Activated CD4-positive, alpha-beta T cell treated with anti-CD3 and anti-CD28 coated beads, Interleukin-10, Interleukin-2, amounts not matched to agents 100 ng/mL and 50 ng/mL, durations not matched to agents 16 hours and 8 hours (primary cell): Measurements from ENCODE around the gene RHOJ.
"Not testable (repeated sequence)": the region's sequence is repeated elsewhere in the genome, so short reads cannot be mapped to it uniquely, and the experiment has no call there.

Experiments
- DNase-seq: peaks from one replicate; pipeline ENCODE4 v3.0.0-alpha.2; 2020

RHOJ gene

GRCh38 chr14:63269561-63270225 lies 65.5 kb downstream of the RHOJ start:
- no peak for DNase-seq

- DNase-seq = no peak
Observed at GRCh38 chr14:63273129-63273528, 68.9 kb downstream of the RHOJ start.

- DNase-seq = no peak
Observed at GRCh38 chr14:63273717-63274655, 69.7 kb downstream of the RHOJ start.

GRCh38 chr14:63275611-63276010 lies 71.4 kb downstream of the RHOJ start:
- no peak for DNase-seq

- no peak for DNase-seq
Observed at GRCh38 chr14:63276016-63276415, 71.8 kb downstream of the RHOJ start.

GRCh38 chr14:63276492-63277342 lies 72.5 kb downstream of the RHOJ start:
- DNase-seq = peak; percentile 53

GRCh38 chr14:63277591-63278183 lies 73.4 kb downstream of the RHOJ start:
- DNase-seq = no peak

- DNase-seq = not testable (repeated sequence)
Observed at GRCh38 chr14:63279933-63280332, 75.7 kb downstream of the RHOJ start.

- peak; percentile 67 for DNase-seq
Observed at GRCh38 chr14:63282997-63283883, 79.0 kb downstream of the RHOJ start.

- DNase-seq = peak; percentile 26
Observed at GRCh38 chr14:63283884-63284248, 79.6 kb downstream of the RHOJ start.

- no peak for DNase-seq
Observed at GRCh38 chr14:63286071-63286470, 81.8 kb downstream of the RHOJ start.

GRCh38 chr14:63287666-63288483 lies 83.6 kb downstream of the RHOJ start:
- no peak for DNase-seq

- no peak for DNase-seq
Observed at GRCh38 chr14:63288853-63289252, 84.6 kb downstream of the RHOJ start.

- no peak for DNase-seq
Observed at GRCh38 chr14:63290741-63291430, 86.6 kb downstream of the RHOJ start.

- no peak for DNase-seq
Observed at GRCh38 chr14:63292805-63293204, 88.6 kb downstream of the RHOJ start.

- DNase-seq = no peak
Observed at GRCh38 chr14:63295231-63295685, 91.0 kb downstream of the RHOJ start.

- DNase-seq = peak; percentile 43
Observed at GRCh38 chr14:63296060-63296563, 91.9 kb downstream of the RHOJ start.

- no peak for DNase-seq
Observed at GRCh38 chr14:63297372-63298063, 93.3 kb downstream of the RHOJ start.
